ENCODE results near the gene DDA1. TPM values are rescaled to one million over a fixed set of nuclear protein-coding genes. Genes with fewer than 3 reads are reported as not detected.

Gene DDA1
- total and polyA plus RNA-seq, 2 of the 13 experiments (the other 11 are each of a cell fraction or from before 2014, with no cell fraction given) = 24.5 to 26.0 TPM

DNA sequence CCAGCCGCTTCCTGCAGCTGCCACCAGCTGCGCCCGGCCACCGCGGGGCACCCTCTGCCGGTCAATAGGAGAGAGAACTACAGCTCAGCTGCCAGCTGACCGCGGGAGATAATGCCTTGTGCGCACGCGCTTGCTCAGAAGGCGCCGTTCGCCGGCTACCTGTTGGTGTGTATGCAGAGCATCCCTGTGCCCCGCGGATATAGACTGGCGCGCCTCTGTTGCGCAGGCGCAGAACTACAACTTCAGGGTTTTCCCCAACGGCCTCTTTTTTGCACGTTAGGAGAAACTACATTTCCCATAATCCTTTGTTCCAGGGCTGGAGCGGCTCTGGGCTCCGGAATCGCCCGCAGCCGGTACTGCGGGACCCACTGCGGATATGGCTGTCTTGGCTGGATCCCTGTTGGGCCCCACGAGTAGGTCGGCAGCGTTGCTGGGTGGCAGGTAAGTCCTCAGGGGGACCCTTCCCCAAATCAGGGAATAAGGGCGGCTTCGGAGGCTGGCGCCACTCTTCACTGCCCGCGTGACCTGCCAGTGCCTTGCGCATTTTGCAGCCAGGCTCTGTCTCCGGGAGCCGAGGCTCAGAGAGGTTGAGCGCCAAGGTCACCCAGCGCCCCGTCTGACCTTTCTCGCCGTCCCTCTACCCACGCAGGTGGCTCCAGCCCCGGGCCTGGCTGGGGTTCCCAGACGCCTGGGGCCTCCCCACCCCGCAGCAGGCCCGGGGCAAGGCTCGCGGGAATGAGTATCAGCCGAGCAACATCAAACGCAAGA, 3.7 kb upstream of the DDA1 start, which contains the start of gene MRPL34 (continued):
- TF ChIP-seq, protein P1, sequence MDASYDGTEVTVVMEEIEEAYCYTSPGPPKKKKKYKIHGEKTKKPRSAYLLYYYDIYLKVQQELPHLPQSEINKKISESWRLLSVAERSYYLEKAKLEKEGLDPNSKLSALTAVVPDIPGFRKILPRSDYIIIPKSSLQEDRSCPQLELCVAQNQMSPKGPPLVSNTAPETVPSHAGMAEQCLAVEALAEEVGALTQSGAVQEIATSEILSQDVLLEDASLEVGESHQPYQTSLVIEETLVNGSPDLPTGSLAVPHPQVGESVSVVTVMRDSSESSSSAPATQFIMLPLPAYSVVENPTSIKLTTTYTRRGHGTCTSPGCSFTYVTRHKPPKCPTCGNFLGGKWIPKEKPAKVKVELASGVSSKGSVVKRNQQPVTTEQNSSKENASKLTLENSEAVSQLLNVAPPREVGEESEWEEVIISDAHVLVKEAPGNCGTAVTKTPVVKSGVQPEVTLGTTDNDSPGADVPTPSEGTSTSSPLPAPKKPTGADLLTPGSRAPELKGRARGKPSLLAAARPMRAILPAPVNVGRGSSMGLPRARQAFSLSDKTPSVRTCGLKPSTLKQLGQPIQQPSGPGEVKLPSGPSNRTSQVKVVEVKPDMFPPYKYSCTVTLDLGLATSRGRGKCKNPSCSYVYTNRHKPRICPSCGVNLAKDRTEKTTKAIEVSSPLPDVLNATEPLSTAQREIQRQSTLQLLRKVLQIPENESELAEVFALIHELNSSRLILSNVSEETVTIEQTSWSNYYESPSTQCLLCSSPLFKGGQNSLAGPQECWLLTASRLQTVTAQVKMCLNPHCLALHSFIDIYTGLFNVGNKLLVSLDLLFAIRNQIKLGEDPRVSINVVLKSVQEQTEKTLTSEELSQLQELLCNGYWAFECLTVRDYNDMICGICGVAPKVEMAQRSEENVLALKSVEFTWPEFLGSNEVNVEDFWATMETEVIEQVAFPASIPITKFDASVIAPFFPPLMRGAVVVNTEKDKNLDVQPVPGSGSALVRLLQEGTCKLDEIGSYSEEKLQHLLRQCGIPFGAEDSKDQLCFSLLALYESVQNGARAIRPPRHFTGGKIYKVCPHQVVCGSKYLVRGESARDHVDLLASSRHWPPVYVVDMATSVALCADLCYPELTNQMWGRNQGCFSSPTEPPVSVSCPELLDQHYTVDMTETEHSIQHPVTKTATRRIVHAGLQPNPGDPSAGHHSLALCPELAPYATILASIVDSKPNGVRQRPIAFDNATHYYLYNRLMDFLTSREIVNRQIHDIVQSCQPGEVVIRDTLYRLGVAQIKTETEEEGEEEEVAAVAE (CRISPR knock-in tag; IDR thresholded peaks at IDR 0.05; ENCODE audit: borderline replicate concordance) = no peak
- TF ChIP-seq ZNF34 (CRISPR knock-in tag; IDR thresholded peaks at IDR 0.05; ENCODE audit: borderline replicate concordance) (no peak), THAP11 (CRISPR knock-in tag; IDR thresholded peaks at IDR 0.05) (peak; percentile 98), NR3C1 (CRISPR knock-in tag; IDR thresholded peaks at IDR 0.05) (no peak), MBD4 (IDR thresholded peaks at IDR 0.05; ENCODE audit: borderline replicate concordance, low read length) (no peak), MTA3 (CRISPR knock-in tag; IDR thresholded peaks at IDR 0.05) (no peak), PHF5A (CRISPR knock-in tag; IDR thresholded peaks at IDR 0.05; ENCODE audit: low read depth, unreplicated experiment) (peak; percentile 91), ZNF816 (CRISPR knock-in tag; IDR thresholded peaks at IDR 0.05; ENCODE audit: borderline replicate concordance) (no peak), FLYWCH1 (CRISPR knock-in tag; IDR thresholded peaks at IDR 0.05) (no peak), SAFB2 (CRISPR knock-in tag; IDR thresholded peaks at IDR 0.05; ENCODE audit: borderline replicate concordance, low read depth) (no peak; the same call in 1 of the 2 replicates), ZNF484 (CRISPR knock-in tag; IDR thresholded peaks at IDR 0.05; ENCODE audit: borderline replicate concordance, low read depth) (peak; percentile 62; the same call in 1 of the 2 replicates), SIN3B (IDR thresholded peaks at IDR 0.05; ENCODE audit: low read length) (no peak), NCOA2 (CRISPR knock-in tag; IDR thresholded peaks at IDR 0.05) (peak; percentile 53; the same call in 1 of the 2 replicates), ZNF124 (CRISPR knock-in tag; IDR thresholded peaks at IDR 0.05) (no peak; the same call in 1 of the 2 replicates), ZNF768 (CRISPR knock-in tag; IDR thresholded peaks at IDR 0.05) (peak; percentile 98)
- TF ChIP-seq, protein P2, sequence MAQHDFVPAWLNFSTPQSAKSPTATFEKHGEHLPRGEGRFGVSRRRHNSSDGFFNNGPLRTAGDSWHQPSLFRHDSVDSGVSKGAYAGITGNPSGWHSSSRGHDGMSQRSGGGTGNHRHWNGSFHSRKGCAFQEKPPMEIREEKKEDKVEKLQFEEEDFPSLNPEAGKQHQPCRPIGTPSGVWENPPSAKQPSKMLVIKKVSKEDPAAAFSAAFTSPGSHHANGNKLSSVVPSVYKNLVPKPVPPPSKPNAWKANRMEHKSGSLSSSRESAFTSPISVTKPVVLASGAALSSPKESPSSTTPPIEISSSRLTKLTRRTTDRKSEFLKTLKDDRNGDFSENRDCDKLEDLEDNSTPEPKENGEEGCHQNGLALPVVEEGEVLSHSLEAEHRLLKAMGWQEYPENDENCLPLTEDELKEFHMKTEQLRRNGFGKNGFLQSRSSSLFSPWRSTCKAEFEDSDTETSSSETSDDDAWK (CRISPR knock-in tag; IDR thresholded peaks at IDR 0.05) = no peak
- TF ChIP-seq, protein P3, sequence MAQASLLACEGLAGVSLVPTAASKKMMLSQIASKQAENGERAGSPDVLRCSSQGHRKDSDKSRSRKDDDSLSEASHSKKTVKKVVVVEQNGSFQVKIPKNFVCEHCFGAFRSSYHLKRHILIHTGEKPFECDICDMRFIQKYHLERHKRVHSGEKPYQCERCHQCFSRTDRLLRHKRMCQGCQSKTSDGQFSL (CRISPR knock-in tag; IDR thresholded peaks at IDR 0.05) = peak; percentile 50; the same call in 1 of the 2 replicates
- TF ChIP-seq, protein P4, sequence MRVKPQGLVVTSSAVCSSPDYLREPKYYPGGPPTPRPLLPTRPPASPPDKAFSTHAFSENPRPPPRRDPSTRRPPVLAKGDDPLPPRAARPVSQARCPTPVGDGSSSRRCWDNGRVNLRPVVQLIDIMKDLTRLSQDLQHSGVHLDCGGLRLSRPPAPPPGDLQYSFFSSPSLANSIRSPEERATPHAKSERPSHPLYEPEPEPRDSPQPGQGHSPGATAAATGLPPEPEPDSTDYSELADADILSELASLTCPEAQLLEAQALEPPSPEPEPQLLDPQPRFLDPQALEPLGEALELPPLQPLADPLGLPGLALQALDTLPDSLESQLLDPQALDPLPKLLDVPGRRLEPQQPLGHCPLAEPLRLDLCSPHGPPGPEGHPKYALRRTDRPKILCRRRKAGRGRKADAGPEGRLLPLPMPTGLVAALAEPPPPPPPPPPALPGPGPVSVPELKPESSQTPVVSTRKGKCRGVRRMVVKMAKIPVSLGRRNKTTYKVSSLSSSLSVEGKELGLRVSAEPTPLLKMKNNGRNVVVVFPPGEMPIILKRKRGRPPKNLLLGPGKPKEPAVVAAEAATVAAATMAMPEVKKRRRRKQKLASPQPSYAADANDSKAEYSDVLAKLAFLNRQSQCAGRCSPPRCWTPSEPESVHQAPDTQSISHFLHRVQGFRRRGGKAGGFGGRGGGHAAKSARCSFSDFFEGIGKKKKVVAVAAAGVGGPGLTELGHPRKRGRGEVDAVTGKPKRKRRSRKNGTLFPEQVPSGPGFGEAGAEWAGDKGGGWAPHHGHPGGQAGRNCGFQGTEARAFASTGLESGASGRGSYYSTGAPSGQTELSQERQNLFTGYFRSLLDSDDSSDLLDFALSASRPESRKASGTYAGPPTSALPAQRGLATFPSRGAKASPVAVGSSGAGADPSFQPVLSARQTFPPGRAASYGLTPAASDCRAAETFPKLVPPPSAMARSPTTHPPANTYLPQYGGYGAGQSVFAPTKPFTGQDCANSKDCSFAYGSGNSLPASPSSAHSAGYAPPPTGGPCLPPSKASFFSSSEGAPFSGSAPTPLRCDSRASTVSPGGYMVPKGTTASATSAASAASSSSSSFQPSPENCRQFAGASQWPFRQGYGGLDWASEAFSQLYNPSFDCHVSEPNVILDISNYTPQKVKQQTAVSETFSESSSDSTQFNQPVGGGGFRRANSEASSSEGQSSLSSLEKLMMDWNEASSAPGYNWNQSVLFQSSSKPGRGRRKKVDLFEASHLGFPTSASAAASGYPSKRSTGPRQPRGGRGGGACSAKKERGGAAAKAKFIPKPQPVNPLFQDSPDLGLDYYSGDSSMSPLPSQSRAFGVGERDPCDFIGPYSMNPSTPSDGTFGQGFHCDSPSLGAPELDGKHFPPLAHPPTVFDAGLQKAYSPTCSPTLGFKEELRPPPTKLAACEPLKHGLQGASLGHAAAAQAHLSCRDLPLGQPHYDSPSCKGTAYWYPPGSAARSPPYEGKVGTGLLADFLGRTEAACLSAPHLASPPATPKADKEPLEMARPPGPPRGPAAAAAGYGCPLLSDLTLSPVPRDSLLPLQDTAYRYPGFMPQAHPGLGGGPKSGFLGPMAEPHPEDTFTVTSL (CRISPR knock-in tag; IDR thresholded peaks at IDR 0.05; ENCODE audit: borderline replicate concordance) = no peak; the same call in 1 of the 2 replicates
